ENCODE data around the gene ELAPOR1.

The ELAPOR1 gene

GRCh38 chr1:109094377-109094803 lies 19.5 kb upstream of the ELAPOR1 start:
- Histone ChIP-seq H3K9me3 (ENCODE audit: low read length) (no peaks in the 10 kb centered on the region), H3K9ac (ENCODE audit: low read length) (no peak overlapping the region), H3K4me1 (ENCODE audit: insufficient read depth, low read length, severe bottlenecking) (peaks cover 28% of the 10 kb centered on the region), H3K79me2 (ENCODE audit: insufficient read depth, low read length) (peaks cover 24% of the 10 kb centered on the region), H3F3A (ENCODE audit: insufficient read depth, low read length) (no peaks in the 10 kb centered on the region; the same call in 1 of the 2 replicates), H2AFZ (ENCODE audit: low read length) (no peak overlapping the region), H3K27ac (ENCODE audit: low read depth, low read length, poor library complexity, severe bottlenecking) (no peak overlapping the region), H4K20me1 (ENCODE audit: insufficient read depth, low read length) (no peaks in the 10 kb centered on the region), H3K9me2 (ENCODE audit: low read depth, low read length) (no peaks in the 10 kb centered on the region), H3K27me3 (ENCODE audit: insufficient read depth, low read length) (no peaks in the 10 kb centered on the region), H3K36me3 (ENCODE audit: insufficient read depth, low read length) (peaks cover 37% of the 10 kb centered on the region), H3K4me2 (ENCODE audit: low read length) (no peak overlapping the region), H3K4me3 (ENCODE audit: low read depth, low read length, poor library complexity, severe bottlenecking) (no peak overlapping the region)
- no peak for TF ChIP-seq CTCF (IDR thresholded peaks at IDR 0.05; ENCODE audit: low read length)
- no peak for TF ChIP-seq EZH2 (IDR thresholded peaks at IDR 0.05; ENCODE audit: borderline replicate concordance, low read length)

GRCh38 chr1:109094871-109095270 lies 19.0 kb upstream of the ELAPOR1 start:
- Histone ChIP-seq H3K4me1 (ENCODE audit: insufficient read depth, low read length, severe bottlenecking) (peaks cover 27% of the 10 kb centered on the region), H3K79me2 (ENCODE audit: insufficient read depth, low read length) (peaks cover 24% of the 10 kb centered on the region), H3K4me2 (ENCODE audit: low read length) (no peak overlapping the region), H3K27me3 (ENCODE audit: insufficient read depth, low read length) (no peaks in the 10 kb centered on the region), H3K9me2 (ENCODE audit: low read depth, low read length) (no peaks in the 10 kb centered on the region), H2AFZ (ENCODE audit: low read length) (no peak overlapping the region), H3K4me3 (ENCODE audit: low read depth, low read length, poor library complexity, severe bottlenecking) (no peak overlapping the region), H3K9ac (ENCODE audit: low read length) (no peak overlapping the region), H4K20me1 (ENCODE audit: insufficient read depth, low read length) (no peaks in the 10 kb centered on the region), H3K36me3 (ENCODE audit: insufficient read depth, low read length) (peaks cover 37% of the 10 kb centered on the region), H3K9me3 (ENCODE audit: low read length) (no peaks in the 10 kb centered on the region), H3F3A (ENCODE audit: insufficient read depth, low read length) (no peaks in the 10 kb centered on the region; the same call in 1 of the 2 replicates), H3K27ac (ENCODE audit: low read depth, low read length, poor library complexity, severe bottlenecking) (no peak overlapping the region)
- TF ChIP-seq EZH2 (IDR thresholded peaks at IDR 0.05; ENCODE audit: borderline replicate concordance, low read length) (no peak), CTCF (IDR thresholded peaks at IDR 0.05; ENCODE audit: low read length) (no peak)

GRCh38 chr1:109095631-109096030 lies 18.3 kb upstream of the ELAPOR1 start:
- no peak overlapping the region for H3K4me3 ChIP-seq (ENCODE audit: low read depth, low read length, poor library complexity, severe bottlenecking)
- no peaks in the 10 kb centered on the region for H3K9me3 ChIP-seq (ENCODE audit: low read length)
- no peak overlapping the region for H3K9ac ChIP-seq (ENCODE audit: low read length)
- H2AFZ ChIP-seq (ENCODE audit: low read length) = no peak overlapping the region
- H3K9me2 ChIP-seq (ENCODE audit: low read depth, low read length) = no peaks in the 10 kb centered on the region
- H3K36me3 ChIP-seq (ENCODE audit: insufficient read depth, low read length) = peaks cover 37% of the 10 kb centered on the region
- TF ChIP-seq EZH2 (IDR thresholded peaks at IDR 0.05; ENCODE audit: borderline replicate concordance, low read length) (no peak), CTCF (IDR thresholded peaks at IDR 0.05; ENCODE audit: low read length) (no peak)
- H3K27ac ChIP-seq (ENCODE audit: low read depth, low read length, poor library complexity, severe bottlenecking) = no peak overlapping the region
- peaks cover 22% of the 10 kb centered on the region for H3K4me1 ChIP-seq (ENCODE audit: insufficient read depth, low read length, severe bottlenecking)
- no peak overlapping the region for H3K4me2 ChIP-seq (ENCODE audit: low read length)
- H3F3A ChIP-seq (ENCODE audit: insufficient read depth, low read length) = no peaks in the 10 kb centered on the region; the same call in 1 of the 2 replicates
- H4K20me1 ChIP-seq (ENCODE audit: insufficient read depth, low read length) = no peaks in the 10 kb centered on the region
- H3K79me2 ChIP-seq (ENCODE audit: insufficient read depth, low read length) = peaks cover 29% of the 10 kb centered on the region
- no peaks in the 10 kb centered on the region for H3K27me3 ChIP-seq (ENCODE audit: insufficient read depth, low read length)
